ENCODE data around the gene ADAMTS2.

The ADAMTS2 gene

GRCh38 chr5:179262126-179262920 is 82.9 kb downstream of the ADAMTS2 start:
- Histone ChIP-seq H3K4me3 (ENCODE audit: low read length) (no peak overlapping the region), H3K4me1 (ENCODE audit: control insufficient read depth, insufficient read depth, low read length) (peaks cover 6% of the 10 kb centered on the region; the same call in 1 of the 2 replicates), H3K36me3 (ENCODE audit: control insufficient read depth, insufficient read depth, low read length) (no peaks in the 10 kb centered on the region), H3K27me3 (ENCODE audit: control insufficient read depth, insufficient read depth, low read length) (no peaks in the 10 kb centered on the region), H3K27ac (ENCODE audit: low read length) (no peak overlapping the region), H3K9me3 (ENCODE audit: control insufficient read depth, insufficient read depth, low read length) (no peaks in the 10 kb centered on the region)
- DNase-seq (ENCODE audit: low read depth, low spot score): no peak
- no CpG with 5 or more reads among the region's 30 CpGs for WGBS (ENCODE audit: insufficient coverage, insufficient read length)

DNA sequence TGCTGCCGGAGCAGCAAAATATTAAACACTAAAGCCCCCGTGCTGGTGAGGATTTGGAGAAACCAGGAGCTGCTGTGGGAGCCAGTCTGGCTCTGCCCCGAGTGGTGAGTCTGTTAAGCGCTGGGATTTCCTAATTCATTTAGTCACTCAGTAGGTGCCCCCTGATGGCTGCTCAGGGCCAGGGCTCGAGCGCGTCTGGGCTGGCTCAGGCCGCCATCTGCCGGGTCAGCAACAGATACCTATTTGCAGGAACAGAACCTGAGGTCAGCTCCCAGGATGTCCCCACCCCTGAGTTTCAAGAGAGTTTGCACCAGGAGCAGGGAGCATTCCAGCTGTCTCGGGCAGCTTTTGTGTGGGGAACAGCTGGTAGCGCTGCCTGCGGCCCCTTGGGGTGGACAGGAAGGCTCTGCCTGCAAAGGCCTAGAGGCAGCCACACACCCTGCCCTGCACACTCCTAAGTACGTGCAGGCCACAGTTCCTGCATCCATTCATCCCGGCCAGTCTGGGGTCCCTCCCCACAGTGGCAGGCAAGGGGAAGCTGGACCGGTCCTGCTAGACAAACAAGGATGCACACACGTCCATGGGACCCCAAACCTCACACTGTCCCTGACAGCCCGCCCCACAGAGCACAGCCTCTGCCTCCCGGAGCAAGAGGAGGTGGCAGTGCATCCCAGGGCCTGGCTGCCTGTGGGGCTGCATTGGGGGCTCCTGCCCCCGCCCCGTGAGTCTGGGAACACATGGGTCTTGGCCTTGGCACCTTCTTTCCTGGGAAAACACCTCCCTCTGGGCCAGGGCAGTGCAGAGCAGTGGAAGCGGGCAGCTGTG is 83.7 kb downstream of the ADAMTS2 start:
- no peak overlapping the region for H3K27ac ChIP-seq (ENCODE audit: low read length)
- peaks cover 6% of the 10 kb centered on the region; the same call in 1 of the 2 replicates for H3K4me1 ChIP-seq (ENCODE audit: control insufficient read depth, insufficient read depth, low read length)
- H3K27me3 ChIP-seq (ENCODE audit: control insufficient read depth, insufficient read depth, low read length): no peaks in the 10 kb centered on the region
- H3K9me3 ChIP-seq (ENCODE audit: control insufficient read depth, insufficient read depth, low read length): no peaks in the 10 kb centered on the region
- no peaks in the 10 kb centered on the region for H3K36me3 ChIP-seq (ENCODE audit: control insufficient read depth, insufficient read depth, low read length)
- DNase-seq (ENCODE audit: low read depth, low spot score): peak; percentile 41
- no CpG with 5 or more reads among the region's 21 CpGs for WGBS (ENCODE audit: insufficient coverage, insufficient read length)
- H3K4me3 ChIP-seq (ENCODE audit: low read length): no peak overlapping the region

DNA sequence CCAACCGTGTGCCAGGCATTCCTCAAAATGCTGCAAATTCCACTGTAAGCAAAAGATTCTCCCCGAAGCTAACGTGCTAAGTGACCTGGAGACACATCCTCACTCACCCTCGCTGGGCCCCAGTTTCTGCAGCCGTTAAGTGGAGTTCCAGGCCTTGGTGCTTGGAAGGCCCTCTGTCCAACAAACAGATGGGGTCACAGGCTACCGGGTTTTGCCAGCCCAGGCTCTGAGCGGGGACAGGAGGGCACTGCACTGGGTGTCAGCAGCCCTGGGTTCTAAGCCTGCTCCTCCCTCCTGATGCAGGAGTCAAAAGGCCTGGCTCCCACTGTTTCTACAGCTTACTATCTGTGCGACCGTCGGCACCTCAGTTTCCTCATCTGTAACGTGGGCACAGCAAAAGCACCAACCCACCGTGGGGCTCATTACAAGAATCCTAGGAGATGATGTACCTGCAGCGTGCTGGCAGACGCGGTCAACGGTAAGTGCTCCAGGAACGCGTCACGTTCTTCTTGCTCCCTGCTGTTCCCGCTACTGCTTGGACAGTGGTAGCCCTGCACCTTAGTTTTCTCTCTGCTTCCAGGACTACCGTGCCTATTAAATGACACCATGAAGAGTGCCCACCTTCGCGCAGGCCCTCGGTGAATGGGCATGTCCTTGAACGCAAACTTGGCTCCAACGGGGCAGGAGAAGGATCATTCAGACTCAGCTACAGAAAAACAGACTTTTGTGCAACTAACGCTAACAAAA is 84.8 kb downstream of the ADAMTS2 start:
- Histone ChIP-seq H3K27me3 (ENCODE audit: control insufficient read depth, insufficient read depth, low read length) (no peaks in the 10 kb centered on the region), H3K27ac (ENCODE audit: low read length) (no peak overlapping the region), H3K4me1 (ENCODE audit: control insufficient read depth, insufficient read depth, low read length) (peaks cover 6% of the 10 kb centered on the region; the same call in 1 of the 2 replicates), H3K36me3 (ENCODE audit: control insufficient read depth, insufficient read depth, low read length) (no peaks in the 10 kb centered on the region), H3K4me3 (ENCODE audit: low read length) (no peak overlapping the region), H3K9me3 (ENCODE audit: control insufficient read depth, insufficient read depth, low read length) (no peaks in the 10 kb centered on the region)
- no peak for DNase-seq (ENCODE audit: low read depth, low spot score)
- WGBS (ENCODE audit: insufficient coverage, insufficient read length): no CpG with 5 or more reads among the region's 27 CpGs

GRCh38 chr5:179259731-179260323 is 85.4 kb downstream of the ADAMTS2 start:
- whole genome bisulfite sequencing (ENCODE audit: insufficient coverage, insufficient read length): no CpG with 5 or more reads among the region's 13 CpGs
- Histone ChIP-seq H3K36me3 (ENCODE audit: control insufficient read depth, insufficient read depth, low read length) (no peaks in the 10 kb centered on the region), H3K9me3 (ENCODE audit: control insufficient read depth, insufficient read depth, low read length) (no peaks in the 10 kb centered on the region), H3K4me1 (ENCODE audit: control insufficient read depth, insufficient read depth, low read length) (peaks cover 4% of the 10 kb centered on the region; the same call in 1 of the 2 replicates), H3K27me3 (ENCODE audit: control insufficient read depth, insufficient read depth, low read length) (no peaks in the 10 kb centered on the region), H3K27ac (ENCODE audit: low read length) (no peak overlapping the region), H3K4me3 (ENCODE audit: low read length) (no peak overlapping the region)
- no peak for DNase-seq (ENCODE audit: low read depth, low spot score)

- no CpG with 5 or more reads among the region's 26 CpGs for WGBS (ENCODE audit: insufficient coverage, insufficient read length)
- Histone ChIP-seq H3K4me1 (ENCODE audit: control insufficient read depth, insufficient read depth, low read length) (0 out of 2 replicates have a peak, but pooled peaks cover 1% of the 10 kb centered on the region), H3K9me3 (ENCODE audit: control insufficient read depth, insufficient read depth, low read length) (no peaks in the 10 kb centered on the region), H3K36me3 (ENCODE audit: control insufficient read depth, insufficient read depth, low read length) (no peaks in the 10 kb centered on the region), H3K27ac (ENCODE audit: low read length) (no peak overlapping the region), H3K27me3 (ENCODE audit: control insufficient read depth, insufficient read depth, low read length) (no peaks in the 10 kb centered on the region), H3K4me3 (ENCODE audit: low read length) (no peak overlapping the region)
- no peak for DNase-seq (ENCODE audit: low read depth, low spot score)
Observed at GRCh38 chr5:179258922-179259730, 86.1 kb downstream of the ADAMTS2 start.

- H3K9me3 ChIP-seq (ENCODE audit: control insufficient read depth, insufficient read depth, low read length): no peaks in the 10 kb centered on the region
- DNase-seq (ENCODE audit: low read depth, low spot score): no peak
- no peaks in the 10 kb centered on the region for H3K36me3 ChIP-seq (ENCODE audit: control insufficient read depth, insufficient read depth, low read length)
- no CpG with 5 or more reads among the region's 23 CpGs for WGBS (ENCODE audit: insufficient coverage, insufficient read length)
- H3K4me1 ChIP-seq (ENCODE audit: control insufficient read depth, insufficient read depth, low read length): 0 out of 2 replicates have a peak, but pooled peaks cover 1% of the 10 kb centered on the region
- no peak overlapping the region for H3K27ac ChIP-seq (ENCODE audit: low read length)
- H3K4me3 ChIP-seq (ENCODE audit: low read length): no peak overlapping the region
- H3K27me3 ChIP-seq (ENCODE audit: control insufficient read depth, insufficient read depth, low read length): no peaks in the 10 kb centered on the region
Observed at GRCh38 chr5:179258001-179258921, 87.0 kb downstream of the ADAMTS2 start.

GRCh38 chr5:179257176-179257682 is 88.0 kb downstream of the ADAMTS2 start:
- H3K27me3 ChIP-seq (ENCODE audit: control insufficient read depth, insufficient read depth, low read length): no peaks in the 10 kb centered on the region
- H3K36me3 ChIP-seq (ENCODE audit: control insufficient read depth, insufficient read depth, low read length): no peaks in the 10 kb centered on the region
- H3K27ac ChIP-seq (ENCODE audit: low read length): no peak overlapping the region
- no peaks in the 10 kb centered on the region for H3K9me3 ChIP-seq (ENCODE audit: control insufficient read depth, insufficient read depth, low read length)
- H3K4me3 ChIP-seq (ENCODE audit: low read length): no peak overlapping the region
- WGBS (ENCODE audit: insufficient coverage, insufficient read length): no CpG with 5 or more reads among the region's 29 CpGs
- 0 out of 2 replicates have a peak, but pooled peaks cover 1% of the 10 kb centered on the region for H3K4me1 ChIP-seq (ENCODE audit: control insufficient read depth, insufficient read depth, low read length)
- DNase-seq (ENCODE audit: low read depth, low spot score): no peak

- H3K27ac ChIP-seq (ENCODE audit: low read length): no peak overlapping the region
- no peaks in the 10 kb centered on the region for H3K36me3 ChIP-seq (ENCODE audit: control insufficient read depth, insufficient read depth, low read length)
- H3K4me1 ChIP-seq (ENCODE audit: control insufficient read depth, insufficient read depth, low read length): 0 out of 2 replicates have a peak, but pooled peaks cover 1% of the 10 kb centered on the region
- no peaks in the 10 kb centered on the region for H3K9me3 ChIP-seq (ENCODE audit: control insufficient read depth, insufficient read depth, low read length)
- no CpG with 5 or more reads among the region's 23 CpGs for WGBS (ENCODE audit: insufficient coverage, insufficient read length)
- no peak for DNase-seq (ENCODE audit: low read depth, low spot score)
- H3K27me3 ChIP-seq (ENCODE audit: control insufficient read depth, insufficient read depth, low read length): no peaks in the 10 kb centered on the region
- H3K4me3 ChIP-seq (ENCODE audit: low read length): no peak overlapping the region
Observed at GRCh38 chr5:179256328-179257175, 88.7 kb downstream of the ADAMTS2 start.

Measured in iPS DF 6.9 (cell line).